GM19455 (cell line): Measurements from ENCODE around the gene TPSB2.
"Not testable (repeated sequence)": the region's sequence is repeated elsewhere in the genome, so short reads cannot be mapped to it uniquely, and the experiment has no call there.

Experiments used
- ATAC-seq: cut with Tn5 transposase; IDR thresholded peaks from one replicate; pipeline ENCODE4 v1.9.1; 2021; ENCODE audit not compliant: unreplicated experiment

TPSB2 gene

GRCh38 chr16:1243907-1244850 lies 14.2 kb upstream of the TPSB2 start:
- ATAC-seq = not testable (repeated sequence)

GRCh38 chr16:1243363-1243762 lies 13.4 kb upstream of the TPSB2 start:
- ATAC-seq = not testable (repeated sequence)

- ATAC-seq = not testable (repeated sequence)
Observed at GRCh38 chr16:1241081-1241480, 11.1 kb upstream of the TPSB2 start.

DNA sequence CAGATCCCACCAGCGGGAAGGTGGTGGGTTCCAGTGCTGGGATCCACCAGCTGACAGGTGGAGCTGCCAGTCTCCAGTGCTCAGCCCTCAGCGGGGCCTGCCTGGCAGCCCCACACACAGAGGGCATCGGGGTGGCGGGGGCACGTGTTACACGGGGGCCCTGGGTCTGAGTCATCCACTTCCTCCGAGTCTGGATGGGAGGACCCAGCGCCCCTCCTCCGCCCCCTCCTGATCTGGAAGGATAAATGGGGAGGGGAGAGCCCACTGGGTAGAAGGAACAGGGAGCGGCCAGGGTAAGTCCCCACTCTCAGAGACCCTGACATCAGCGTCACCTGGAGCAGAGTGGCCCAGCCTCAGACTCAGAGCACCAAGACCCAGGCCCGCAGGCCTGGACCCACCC lies 10.5 kb upstream of the TPSB2 start, which contains the start of gene TPSAB1:
Gene TPSAB1 (plus strand): TSS at position 270 of the 400 bp plus-strand sequence. CDS start 234 bp downstream, outside the sequence.
- not testable (repeated sequence) for ATAC-seq

GRCh38 chr16:1239575-1239974 lies 9.6 kb upstream of the TPSB2 start:
- not testable (repeated sequence) for ATAC-seq

DNA sequence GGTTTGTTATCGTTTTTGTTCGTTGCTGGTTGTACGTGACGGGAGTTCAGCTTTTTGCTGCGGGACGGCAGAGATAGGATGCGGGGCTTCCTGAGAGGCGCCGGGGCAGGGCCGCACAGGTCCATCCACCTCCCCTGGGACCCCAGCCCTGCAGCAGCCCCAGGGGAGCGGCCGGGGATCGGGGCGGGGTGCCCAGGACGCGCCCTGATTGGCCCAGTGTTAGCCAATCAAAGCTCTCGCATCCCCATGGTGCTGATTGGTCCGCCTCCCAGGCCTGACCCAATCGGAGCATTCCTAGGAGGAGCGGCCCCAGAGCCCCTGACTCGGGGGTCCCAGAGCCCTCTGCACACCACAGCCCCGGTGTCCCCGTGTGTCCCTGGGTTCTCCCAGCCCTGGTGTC lies 8.9 kb upstream of the TPSB2 start:
- not testable (repeated sequence) for ATAC-seq

DNA sequence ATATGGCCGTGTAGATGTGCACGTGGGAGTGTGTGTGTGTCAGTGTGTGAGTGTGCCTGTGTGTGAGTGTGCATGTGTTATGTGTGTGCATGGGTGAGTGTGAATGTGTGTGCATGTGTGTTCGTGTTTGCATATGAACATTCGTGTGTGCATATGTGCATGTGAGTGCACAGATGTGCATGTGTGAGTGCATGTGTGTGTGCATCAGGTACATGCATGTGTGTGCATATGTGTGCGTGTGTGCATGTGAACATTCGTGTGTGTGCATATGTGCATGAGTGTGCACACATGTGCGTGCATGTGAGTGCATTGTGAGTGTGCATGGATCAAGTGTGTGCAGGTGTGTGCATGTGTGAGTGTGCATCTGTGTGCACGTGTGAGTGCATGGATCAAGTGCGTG lies 8.0 kb upstream of the TPSB2 start:
- no peak for ATAC-seq

- ATAC-seq = not testable (repeated sequence)
Observed at GRCh38 chr16:1236659-1237058, 6.7 kb upstream of the TPSB2 start.

DNA sequence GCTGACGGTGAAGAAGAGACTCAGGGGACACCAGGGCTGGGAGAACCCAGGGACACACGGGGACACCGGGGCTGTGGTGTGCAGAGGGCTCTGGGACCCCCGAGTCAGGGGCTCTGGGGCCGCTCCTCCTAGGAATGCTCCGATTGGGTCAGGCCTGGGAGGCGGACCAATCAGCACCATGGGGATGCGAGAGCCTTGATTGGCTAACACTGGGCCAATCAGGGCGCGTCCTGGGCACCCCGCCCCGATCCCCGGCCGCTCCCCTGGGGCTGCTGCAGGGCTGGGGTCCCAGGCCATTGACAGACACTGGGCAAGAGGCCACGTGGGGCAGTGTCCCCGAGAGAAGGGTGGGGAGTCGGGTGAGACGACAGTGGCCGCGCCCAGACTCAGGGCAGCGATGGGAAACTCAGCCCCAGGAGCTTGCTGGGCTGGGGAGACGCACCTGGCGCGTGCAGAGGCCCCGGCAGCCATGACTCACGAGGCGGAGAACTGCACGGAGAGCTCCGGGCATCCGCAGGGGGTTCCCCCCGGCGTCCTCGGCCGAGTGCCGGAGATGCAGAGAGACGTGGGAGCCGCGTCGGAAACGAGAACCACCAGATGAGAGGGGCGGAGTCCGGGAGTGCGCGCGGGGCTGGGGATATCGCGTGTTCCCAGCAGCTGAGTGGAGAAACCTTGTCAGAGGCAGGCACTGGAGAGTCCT lies 2.2 kb upstream of the TPSB2 start:
- ATAC-seq = not testable (repeated sequence)

GRCh38 chr16:1231301-1231700 lies 1.3 kb upstream of the TPSB2 start:
- not testable (repeated sequence) for ATAC-seq

- not testable (repeated sequence) for ATAC-seq
Observed at GRCh38 chr16:1230471-1231212, 658 bp upstream of the TPSB2 start.

- not testable (repeated sequence) for ATAC-seq
Observed at GRCh38 chr16:1229476-1229875, 508 bp downstream of the TPSB2 start.

DNA sequence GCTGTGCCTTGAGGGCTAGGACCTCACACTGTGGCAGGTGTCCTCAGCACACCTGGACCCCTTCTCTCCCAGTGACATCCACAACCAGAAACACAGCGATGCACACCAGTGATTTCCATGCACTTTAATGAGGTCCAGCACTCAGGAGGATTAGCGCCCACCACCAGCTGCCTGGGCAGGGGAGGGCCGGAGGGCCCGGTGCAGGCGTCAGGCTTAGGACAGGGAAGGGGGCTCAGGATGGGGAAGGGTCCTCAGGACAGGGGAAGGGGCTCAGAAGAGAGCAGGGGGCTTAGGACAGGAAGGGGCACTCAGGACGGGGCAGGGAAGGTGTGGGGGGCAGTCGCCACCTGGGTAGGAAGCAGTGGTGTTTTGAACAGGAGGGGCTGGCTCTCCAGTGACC lies 1.8 kb downstream of the TPSB2 start:
- not testable (repeated sequence) for ATAC-seq

GRCh38 chr16:1226692-1227091 lies 3.3 kb downstream of the TPSB2 start:
- ATAC-seq = not testable (repeated sequence)

- ATAC-seq = not testable (repeated sequence)
Observed at GRCh38 chr16:1225728-1226311, 4.2 kb downstream of the TPSB2 start.

- ATAC-seq = no peak
Observed at GRCh38 chr16:1225051-1225451, 4.9 kb downstream of the TPSB2 start, which contains the start of gene TPSG1. TPSG1 (minus strand) TSS chr16:1225268; CDS start chr16:1225252, 16 bp downstream.

DNA sequence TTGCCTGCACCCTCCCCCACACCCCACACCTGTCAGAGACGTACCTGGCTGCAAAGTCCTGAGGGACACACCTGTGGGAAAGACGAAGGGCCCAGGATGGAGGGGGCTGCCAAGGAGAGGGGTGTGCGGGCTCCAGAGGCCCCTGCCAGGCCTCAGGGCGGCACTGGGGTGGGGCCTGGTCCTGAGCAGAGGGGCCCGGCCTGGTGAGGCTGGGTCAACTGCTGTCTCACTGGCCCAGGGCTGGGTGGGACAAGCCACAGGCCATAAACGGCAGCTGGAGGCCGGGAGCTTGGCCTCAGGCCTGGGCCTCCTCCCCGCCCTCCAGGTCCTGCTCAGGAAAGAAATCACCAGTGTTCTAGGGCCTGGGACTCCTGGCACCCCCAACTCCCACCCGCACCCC lies 5.4 kb downstream of the TPSB2 start:
- ATAC-seq = no peak

DNA sequence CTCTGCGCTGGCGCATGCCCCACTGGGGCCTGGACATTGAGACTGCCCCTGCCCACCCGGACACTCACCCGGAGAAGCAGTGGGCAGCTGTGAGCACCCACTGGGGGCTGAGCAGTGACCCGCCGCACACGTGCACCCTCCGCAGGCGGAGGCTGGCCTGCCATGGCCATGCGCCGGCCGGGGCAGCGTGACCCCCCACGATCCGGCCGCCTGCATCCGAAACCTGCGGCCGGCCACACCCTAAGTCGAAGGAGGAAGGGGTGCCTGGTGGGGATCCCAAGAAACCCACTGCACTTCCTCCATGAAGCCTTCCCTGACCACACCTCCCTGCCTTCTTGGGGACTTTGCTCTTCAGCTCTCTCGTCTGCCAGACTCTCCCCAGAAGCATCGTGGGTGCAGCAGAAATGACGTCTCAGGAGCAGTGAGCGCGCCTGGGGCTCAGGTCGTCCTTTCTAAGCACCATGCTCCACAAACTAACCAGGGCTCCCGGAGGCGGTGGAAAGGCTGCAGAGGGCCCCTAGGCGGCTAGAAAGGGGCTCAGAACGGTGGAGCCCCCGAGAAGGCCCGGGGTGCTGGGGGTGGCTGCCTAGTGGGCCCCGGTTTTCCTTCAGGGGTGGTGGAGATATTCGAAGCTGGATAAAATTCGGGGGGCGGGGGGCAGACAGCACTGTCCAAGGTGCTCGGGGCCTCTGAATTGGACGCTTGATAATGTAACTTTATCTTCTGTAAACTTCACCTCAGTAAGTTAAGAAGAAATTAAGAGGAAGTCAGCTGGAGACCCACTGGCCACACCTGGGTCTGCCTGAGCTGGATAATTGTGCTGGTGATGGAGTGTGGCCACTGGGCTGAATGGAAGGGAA lies 6.4 kb downstream of the TPSB2 start:
- ATAC-seq = no peak

- ATAC-seq = no peak
Observed at GRCh38 chr16:1222553-1223354, 7.2 kb downstream of the TPSB2 start.
